EH (cell line): ENCODE measurements around the gene STYX.
A peak's percentile ranks its signal among the peaks of the same experiment; 100 is the strongest.
"Not testable (repeated sequence)": the region's sequence is repeated elsewhere in the genome, so short reads cannot be mapped to it uniquely, and the experiment has no call there.

Experiments used
- DNase-seq: peaks from one replicate; pipeline ENCODE4 v3.0.0-alpha.2; 2015; ENCODE audit warnings: low read depth

Gene STYX

DNA sequence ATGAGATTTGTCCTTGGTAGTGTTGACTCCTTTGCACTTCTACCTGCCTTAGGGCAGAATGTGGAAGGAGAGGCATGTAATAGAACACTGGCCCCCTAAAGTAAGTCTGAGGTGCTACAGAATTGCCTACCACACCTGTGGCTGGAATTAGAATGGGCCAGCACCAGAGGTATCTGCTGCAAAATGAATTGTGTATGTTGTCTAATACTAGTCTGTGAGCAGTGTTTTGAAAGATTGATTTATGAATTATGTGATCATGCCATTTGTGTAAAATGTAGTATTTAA is 5.7 kb upstream of the STYX start:
- DNase-seq: no peak

DNA sequence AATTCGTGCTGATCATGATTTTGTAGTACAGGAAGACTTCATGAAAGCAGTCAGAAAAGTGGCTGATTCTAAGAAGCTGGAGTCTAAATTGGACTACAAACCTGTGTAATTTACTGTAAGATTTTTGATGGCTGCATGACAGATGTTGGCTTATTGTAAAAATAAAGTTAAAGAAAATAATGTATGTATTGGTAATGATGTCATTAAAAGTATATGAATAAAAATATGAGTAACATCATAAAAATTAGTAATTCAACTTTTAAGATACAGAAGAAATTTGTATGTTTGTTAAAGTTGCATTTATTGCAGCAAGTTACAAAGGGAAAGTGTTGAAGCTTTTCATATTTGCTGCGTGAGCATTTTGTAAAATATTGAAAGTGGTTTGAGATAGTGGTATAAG is 2.5 kb upstream of the STYX start:
- not testable (repeated sequence) for DNase-seq

DNA sequence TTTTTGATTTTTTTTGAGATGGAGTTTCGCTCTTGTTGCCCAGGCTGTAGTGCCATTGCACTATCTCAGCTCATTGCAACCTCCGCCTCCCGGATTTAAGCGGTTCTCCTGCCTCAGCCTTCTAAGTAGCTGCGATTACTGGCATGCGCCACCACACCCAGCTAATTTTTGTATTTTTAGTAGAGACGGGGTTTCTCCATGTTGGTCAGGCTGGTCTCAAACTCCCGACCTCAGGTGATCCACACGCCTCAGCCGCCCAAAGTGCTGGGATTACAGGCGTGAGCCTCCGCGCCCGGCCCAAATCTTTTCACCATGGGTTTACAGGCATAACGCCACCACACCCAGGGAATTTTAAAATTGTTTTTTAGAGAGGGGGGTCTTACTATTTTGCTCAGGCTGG is 931 bp upstream of the STYX start:
- not testable (repeated sequence) for DNase-seq

DNA sequence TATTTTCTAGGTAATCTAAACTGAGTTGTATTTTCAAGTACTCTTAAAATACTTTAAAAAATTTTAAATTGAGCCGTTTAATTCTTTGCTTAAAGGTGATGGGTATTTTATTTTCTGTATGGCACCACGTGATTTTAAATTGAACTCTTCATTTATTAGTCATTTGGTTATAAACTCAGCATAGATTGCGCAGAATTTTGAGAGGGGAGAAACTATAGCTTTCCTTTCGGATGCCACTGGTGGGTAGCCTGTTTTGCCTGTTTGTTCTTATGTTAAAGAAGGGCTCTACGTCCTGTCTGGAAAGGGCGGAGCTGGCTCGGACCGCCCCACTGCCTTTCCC is 411 bp upstream of the STYX start:
- no peak for DNase-seq

DNA sequence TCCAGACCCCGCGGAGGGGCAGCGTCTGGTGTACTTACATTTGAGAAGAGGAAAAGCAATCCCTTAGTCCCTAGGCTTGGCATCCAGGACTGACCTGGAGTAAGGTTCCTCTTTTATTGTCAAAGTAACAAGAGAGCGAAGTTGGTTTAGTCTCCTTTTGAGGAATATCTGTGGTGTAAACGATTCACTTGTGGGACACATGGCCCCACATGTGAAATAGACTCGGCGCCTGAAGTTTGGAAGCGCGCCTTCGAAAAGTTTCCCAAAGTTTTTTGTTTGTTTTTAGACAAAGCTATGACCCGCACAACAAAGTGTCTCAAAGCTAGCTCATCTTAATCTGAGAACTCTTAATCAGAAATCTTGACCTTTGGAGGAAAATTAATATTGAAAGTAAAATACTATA is 744 bp downstream of the STYX start:
- DNase-seq: peak; percentile 34

DNA sequence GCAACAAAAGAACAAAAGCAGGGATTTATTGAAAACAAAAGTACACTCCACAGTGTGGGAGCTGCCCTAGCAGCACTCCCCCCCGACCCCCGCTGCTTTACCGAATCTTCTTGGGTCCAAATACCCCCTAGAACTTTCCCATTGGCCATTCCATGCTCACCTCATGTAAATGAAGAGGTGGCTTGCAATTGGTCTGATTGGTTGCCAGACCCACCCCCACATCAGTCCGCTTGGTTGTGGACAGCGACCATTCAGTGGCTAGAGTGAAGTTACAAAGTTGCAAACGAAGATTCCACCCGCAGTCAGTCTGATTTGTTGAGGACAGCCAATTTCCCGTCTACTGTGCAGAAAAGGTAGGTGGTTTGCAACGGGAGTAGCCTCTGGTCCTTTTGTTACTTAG is 3.9 kb downstream of the STYX start:
- no peak for DNase-seq

DNA sequence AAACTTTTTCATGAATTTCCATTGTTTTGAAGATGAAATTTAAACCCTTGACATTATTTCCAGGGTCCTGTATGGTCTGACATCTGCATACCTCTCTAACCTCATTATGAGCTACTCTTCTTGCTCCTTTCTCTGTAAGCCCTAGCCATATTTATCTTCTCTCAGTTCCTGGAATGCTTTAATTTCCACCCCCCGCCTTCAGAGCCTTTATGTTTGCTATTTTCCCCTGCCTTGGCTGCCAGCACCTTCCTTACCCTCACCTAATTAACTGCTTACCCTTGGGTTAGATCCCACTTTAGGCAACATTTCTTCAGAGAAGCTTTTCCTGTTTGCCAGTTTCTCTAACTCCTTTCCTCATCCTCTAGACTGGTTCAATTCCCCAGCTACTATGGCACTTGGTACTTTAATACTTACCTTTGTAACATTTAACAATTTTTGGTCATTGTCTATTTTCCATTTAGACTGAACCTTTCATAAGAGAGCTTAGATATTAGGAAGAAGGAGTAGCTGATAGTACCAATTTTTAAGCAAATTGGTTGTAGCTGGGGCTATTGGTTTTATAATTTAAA is 6.0 kb downstream of the STYX start:
- DNase-seq: no peak

DNA sequence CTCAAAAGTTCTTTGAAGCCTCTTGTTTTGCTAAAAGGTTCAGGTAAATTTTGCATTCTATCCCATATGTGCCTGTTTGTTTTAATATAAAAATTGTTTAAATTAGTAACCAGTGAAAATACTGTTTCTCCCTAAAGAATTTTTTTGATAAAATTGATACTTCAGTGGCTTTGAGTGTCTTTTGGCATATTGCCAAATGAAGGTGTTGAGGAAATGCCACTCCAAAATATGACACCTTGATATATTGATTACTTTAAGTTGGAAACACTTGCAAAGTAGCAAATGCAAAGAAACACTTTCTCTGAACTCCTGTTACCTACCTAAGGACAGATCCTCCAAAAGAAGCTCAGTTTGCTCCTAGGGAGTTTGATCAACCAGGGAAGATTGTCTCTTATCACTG is 8.4 kb downstream of the STYX start:
- DNase-seq: no peak

DNA sequence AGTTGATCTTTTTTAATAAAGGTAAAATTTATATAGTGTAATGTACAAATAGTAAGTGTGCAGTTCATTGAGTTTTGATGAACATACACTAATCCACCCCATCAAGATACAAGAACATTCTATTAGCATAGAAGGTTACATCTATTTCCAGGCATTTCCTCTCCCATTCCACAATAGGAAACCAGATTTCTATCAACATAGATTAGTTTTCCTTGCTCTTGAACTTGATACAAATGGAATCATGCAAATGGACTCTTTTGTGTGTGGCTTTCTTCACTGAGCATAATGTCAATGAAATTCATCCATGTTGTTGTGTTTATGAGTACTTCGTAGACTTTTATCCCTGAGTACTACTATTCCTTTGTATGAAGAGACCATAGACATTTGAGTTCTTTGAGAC is 10.8 kb downstream of the STYX start:
- DNase-seq: no peak

DNA sequence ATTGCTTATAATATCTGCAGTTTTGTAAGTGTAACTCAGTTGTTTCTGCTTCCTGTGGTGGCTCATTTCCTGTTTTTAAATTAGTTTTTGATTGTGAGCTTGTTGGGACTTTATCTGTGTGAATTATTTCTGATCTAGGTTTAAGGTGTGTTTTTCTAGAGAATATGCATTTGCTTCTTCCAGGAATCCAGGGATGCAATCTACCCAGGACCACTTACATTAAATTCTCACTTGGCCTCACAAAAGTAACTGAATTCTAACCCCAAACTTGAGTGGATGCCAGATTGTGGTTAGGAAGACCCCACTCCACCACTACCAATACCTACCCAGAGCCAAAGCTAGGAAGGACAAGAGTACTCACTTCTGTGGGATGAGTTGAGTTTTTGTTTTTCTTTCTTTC is 11.9 kb downstream of the STYX start:
- DNase-seq: no peak

DNA sequence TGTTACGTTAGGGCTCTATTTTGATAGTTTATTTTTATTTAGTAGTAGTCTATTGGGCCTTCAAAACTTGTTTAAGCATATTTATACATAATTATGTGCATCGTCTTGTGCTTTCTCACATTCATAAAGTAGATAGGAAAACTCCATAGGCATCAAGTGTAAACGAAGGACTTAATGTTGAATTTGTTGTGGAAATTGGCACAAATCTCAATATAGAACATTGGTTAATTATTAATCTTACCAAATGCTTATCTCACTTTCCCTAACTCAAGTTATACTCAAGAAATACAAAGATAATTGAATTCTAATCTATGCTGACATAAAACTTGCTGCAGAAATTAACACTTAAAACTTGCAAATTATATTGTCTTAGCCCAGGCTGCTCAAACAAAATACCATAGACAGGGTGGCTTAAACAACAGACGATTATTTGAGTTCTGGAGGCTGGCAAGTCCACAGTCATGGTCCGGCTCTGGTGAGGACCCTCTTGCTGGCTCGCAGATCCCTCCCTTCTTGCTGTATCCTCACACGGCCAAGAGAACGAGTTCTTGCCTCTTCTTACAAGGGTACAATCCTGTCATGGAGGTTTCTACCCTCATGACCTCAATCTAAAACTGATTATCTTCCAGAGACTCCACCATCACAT is 18.8 kb downstream of the STYX start:
- DNase-seq: no peak

DNA sequence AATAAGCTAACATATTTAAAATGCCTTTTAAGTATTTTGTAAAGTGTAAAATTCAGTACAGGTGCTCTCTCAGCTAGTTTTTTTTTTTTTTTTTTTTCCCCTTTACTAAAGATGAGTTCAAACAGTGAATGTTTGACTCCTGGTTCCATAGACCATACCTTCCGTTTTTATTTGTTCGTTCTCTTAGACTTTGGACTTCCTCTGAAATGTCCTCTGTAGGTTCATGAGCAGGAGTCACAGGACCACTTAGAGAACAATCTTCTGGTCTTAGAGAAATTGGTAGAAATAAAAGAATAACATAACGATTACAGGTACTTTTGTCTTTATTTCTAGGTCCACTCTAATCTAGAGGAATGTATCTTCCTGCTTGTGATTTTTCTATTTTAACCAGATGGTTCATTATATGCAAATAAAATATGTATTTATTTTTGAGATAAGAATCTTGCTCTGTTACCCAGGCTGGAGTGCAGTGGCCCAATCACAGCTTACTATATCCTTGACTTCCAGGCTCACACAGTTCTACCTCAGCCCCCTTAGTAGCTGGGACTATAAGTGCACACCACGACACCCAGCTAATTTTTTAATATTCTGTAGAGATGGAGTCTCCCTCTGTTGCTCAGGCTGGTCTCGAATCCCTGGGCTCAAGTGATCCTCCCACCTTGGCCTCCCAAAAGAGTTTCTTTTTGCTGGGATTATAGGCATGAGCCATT is 25.8 kb downstream of the STYX start:
- DNase-seq: no peak

DNA sequence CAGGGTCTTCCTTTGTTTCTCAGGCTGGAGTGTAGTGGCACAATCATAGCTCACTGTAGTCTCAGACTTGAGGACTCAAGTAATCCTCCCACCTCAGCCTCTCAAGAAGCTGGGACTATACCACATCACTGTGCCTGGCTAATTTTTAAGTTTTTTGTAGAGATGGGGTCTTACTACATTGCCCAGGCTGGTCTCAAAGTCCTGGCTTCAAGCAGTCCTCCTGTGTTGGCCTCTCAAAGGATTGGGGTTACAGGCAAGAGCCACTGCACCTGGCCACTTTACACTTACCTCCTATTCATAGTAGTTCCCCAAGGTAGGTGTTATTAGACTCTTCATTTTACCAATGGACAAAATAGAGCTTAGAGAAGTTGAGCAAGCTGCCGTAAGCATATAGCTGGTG is 29.2 kb downstream of the STYX start:
- DNase-seq: no peak

DNA sequence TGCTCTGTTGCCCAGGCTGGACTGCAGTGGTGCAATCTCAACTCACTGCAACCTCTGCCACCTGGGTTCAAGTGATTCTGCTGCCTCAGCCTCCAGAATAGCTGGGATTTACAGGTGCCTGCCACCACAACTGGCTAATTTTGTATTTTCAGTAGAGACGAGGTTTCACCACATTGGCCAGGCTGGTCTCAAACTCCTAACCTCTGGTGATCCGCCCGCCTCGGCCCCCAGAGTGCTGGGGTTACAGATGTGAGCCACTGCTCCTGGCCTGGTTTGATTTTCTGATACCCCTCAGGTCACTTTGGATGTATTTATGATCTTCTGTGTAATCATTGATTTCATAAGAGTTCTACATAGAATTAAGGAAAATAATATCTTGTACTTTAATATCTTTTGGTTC is 33.0 kb downstream of the STYX start:
- DNase-seq: not testable (repeated sequence)

DNA sequence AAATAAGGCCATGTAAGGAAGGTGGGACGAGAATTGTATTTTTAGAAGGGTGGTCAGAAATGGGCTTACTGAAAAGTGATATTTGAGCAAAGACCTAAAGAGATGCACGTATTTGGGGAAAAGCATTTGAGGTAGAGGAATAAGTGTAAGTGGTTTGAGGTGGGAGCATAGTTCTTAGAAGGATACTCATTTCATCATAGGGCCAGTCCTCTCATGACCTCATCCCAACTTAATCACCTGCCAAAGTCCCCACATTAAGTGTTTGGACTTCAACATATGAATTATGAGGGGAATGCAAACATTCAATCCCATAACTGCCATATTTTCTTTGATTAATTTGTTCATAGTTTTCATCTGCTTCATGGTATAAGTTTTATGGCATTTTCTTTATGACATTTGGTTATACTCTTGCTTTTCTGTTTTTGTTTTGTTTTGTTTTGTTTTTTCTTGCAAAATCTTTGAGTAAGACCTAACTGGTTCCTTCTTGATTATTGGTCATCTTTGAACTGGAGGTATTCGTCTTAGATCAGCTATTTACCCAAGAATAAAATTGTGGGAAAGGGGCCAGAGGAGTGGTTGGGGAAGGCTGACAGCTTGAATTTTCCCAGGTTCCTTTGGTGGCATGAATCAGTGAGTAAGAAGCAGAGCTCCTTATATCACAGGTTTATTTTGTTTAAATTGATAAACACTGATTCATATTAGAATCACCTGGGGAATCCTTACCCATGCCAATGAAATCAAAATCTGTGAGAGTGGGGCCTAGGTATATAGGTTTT is 37.3 kb downstream of the STYX start:
- DNase-seq: no peak

DNA sequence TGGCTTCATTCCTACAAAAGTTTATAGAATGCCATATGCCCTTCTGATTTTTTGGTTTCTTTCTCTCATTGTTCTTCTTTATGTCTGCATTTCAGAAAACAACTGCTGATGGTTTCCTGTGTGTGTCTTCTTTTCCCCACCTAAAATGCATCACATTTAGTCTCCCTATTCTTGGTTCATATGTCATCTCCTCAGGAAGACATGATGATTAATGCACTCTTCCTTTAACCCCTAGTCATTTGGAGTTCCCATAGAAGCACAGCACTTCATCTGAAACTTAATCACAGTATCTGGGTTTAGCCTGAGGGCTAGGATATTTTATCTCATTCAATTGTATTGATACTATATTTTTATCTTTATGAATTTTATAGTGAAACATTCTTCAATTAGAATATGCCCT is 39.9 kb downstream of the STYX start:
- DNase-seq: peak; percentile 13

DNA sequence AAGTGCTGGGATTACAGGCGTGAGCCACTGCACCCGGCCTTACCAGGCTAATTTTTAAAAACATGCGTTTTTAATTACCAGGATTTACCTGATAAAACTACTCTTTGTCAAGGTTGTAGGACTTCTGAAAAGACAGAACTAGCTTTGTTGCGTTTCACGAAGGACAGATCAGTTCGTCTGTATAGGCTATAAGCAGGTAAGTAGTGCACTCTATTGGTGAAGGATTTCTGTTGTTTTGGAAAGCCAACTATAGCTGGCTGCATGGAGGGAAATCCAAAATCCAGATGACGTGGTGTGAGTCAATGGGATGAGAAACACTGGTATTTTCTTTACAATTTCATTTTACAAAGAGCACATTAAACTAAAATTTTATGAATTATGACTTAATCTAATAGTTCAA is 46.9 kb downstream of the STYX start:
- DNase-seq: no peak

DNA sequence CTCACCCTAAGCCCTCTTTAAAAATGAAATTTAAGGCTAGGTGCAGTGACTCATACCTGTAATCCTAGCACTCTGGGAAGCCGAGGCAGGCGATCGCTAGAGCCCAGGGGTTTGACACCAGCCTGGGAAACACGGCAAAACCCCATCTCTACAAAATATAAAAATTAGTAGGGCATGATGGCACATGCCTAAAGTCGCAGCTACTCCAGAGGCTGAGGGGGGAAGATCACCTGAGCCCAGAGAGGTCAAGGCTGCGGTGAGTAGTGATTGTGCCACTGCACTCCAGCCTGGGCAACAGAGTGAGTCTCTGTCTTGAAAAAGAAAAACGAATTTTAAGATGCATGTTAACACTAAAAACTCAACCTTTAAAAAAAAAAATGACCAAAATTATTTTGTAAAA is 48.7 kb downstream of the STYX start:
- no peak for DNase-seq

DNA sequence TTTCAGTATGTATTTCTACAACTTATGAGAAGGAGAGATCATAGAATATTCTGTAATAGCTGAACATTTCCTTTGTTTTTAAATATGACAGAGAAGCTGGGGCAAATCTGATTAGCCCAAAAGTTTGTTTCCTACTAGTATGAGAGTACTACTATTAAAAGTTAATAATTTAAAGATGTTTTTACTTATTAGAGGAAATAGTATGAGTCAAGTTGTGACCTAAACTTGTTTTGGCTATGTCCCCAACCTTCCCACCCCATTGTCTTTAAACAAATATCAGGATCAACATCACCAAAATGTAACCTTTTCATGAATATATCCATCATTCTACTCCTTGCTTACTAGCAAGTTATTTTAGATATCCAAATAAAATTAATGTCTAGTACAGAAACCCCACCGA is 50.9 kb downstream of the STYX start:
- no peak for DNase-seq

DNA sequence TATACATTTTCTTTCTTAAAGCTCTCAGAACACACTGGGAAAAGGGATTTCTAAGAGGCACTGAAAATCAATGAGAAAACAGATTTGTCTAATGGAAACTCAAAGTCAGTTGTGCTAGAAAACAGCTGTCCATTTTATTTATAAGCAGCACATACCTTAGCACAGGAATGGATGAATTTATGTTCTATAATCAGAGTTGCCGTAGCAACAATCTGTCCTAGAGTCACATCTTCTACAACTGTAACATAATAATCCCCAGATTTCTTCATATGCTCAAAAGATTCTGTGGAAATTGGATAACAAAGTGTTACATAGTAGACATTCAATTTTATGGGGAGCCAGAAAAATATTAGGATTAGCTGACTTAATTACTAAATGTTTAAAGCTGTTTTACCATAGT is 51.7 kb downstream of the STYX start:
- peak; percentile 27 for DNase-seq

DNA sequence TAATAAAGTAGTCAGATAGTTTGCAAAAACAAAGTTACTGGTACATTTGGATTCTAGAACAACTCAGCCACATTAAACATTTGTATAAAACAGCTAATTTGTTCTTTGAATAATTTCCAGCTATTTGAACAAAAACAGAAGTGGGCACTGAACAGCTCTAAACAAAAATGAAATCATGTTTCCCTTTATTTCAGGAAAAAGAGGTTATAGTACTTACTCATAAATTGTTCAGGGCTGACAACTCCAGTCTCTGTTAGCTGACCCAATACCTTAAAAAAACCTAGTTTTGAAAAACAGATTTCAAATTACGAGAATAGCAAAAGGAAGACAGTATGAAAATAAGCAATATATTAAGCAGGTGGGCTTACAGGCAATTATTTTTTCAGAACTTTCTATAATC is 53.2 kb downstream of the STYX start:
- no peak for DNase-seq

DNA sequence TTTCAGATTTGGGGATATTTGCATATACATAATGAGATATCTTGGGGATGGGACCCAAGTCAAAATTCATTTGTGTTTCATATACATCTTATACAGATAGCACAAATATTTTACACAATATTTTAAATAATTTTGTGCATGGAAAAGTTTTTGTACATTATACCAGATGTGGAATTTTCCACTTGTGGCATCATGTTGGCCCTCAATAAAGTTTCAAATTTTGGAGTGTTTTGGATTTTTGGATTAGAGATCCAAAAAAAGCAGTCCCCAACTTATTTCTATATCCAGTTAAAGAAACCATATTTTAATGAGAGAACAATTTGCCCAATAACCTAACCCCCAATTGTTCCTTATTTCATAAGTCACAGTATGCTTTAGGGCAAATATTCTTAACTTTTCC is 56.9 kb downstream of the STYX start:
- DNase-seq: no peak

DNA sequence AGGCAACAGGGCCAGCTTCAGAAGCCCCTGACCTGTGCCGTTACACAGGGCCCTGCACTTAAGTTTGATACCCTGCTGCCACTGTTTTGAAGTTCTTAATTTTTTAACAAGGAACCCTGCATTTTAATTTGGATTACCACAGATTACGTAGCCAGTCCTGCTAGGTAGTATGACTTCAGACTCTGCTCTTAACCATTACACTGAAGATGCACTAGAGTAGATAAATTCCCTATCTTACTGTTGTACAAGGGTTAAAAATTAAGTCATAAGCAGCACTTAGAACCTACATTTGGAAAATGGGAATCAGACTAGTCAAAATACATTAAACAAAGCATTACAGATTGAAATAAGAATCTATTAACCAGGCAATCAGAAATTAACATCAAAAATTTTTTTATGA is 59.2 kb downstream of the STYX start:
- DNase-seq: no peak
